HL-60 (cell line): ENCODE results near the gene MYO1E.

ENCODE experiments used
- POLR2AphosphoS5 ChIP-seq: IDR thresholded peaks from 2 replicates; pipeline ENCODE4 v1.6.1; 2012; ENCODE audit warnings: low read depth
- TF ChIP-seq, protein P1 (sequence below): IDR thresholded peaks from one replicate; pipeline ENCODE4 v1.5.1; 2011; ENCODE audit warnings: low read length, control low read depth, inconsistent platforms; ENCODE audit not compliant: insufficient read depth
- TF ChIP-seq, protein P2 (sequence below): IDR thresholded peaks from 2 replicates; pipeline ENCODE4 v1.6.1; 2012; ENCODE audit warnings: low read depth; ENCODE audit not compliant: insufficient replicate concordance

DNA sequence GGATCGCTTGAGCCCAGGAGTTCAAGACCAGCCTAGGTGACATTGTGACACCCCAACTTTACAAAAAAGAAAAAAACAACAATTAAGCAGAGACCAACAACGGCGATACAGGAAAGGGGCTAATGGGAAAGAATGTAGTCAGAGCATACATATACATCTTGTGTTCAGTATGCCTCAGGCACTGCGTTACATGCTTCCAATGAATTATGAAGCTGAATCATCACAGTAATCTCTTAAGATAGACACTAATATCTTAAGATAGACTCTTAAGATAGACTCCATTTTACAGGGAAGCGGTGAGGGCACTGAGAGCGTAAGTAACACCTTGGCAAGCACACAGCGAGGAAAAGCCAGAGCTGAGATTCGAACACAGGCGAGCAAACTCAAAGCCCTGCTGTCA lies 172.1 kb downstream of the MYO1E start:
- TF ChIP-seq, protein P1, sequence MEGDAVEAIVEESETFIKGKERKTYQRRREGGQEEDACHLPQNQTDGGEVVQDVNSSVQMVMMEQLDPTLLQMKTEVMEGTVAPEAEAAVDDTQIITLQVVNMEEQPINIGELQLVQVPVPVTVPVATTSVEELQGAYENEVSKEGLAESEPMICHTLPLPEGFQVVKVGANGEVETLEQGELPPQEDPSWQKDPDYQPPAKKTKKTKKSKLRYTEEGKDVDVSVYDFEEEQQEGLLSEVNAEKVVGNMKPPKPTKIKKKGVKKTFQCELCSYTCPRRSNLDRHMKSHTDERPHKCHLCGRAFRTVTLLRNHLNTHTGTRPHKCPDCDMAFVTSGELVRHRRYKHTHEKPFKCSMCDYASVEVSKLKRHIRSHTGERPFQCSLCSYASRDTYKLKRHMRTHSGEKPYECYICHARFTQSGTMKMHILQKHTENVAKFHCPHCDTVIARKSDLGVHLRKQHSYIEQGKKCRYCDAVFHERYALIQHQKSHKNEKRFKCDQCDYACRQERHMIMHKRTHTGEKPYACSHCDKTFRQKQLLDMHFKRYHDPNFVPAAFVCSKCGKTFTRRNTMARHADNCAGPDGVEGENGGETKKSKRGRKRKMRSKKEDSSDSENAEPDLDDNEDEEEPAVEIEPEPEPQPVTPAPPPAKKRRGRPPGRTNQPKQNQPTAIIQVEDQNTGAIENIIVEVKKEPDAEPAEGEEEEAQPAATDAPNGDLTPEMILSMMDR, result no peak
- no peak for TF ChIP-seq POLR2AphosphoS5
- TF ChIP-seq, protein P2, sequence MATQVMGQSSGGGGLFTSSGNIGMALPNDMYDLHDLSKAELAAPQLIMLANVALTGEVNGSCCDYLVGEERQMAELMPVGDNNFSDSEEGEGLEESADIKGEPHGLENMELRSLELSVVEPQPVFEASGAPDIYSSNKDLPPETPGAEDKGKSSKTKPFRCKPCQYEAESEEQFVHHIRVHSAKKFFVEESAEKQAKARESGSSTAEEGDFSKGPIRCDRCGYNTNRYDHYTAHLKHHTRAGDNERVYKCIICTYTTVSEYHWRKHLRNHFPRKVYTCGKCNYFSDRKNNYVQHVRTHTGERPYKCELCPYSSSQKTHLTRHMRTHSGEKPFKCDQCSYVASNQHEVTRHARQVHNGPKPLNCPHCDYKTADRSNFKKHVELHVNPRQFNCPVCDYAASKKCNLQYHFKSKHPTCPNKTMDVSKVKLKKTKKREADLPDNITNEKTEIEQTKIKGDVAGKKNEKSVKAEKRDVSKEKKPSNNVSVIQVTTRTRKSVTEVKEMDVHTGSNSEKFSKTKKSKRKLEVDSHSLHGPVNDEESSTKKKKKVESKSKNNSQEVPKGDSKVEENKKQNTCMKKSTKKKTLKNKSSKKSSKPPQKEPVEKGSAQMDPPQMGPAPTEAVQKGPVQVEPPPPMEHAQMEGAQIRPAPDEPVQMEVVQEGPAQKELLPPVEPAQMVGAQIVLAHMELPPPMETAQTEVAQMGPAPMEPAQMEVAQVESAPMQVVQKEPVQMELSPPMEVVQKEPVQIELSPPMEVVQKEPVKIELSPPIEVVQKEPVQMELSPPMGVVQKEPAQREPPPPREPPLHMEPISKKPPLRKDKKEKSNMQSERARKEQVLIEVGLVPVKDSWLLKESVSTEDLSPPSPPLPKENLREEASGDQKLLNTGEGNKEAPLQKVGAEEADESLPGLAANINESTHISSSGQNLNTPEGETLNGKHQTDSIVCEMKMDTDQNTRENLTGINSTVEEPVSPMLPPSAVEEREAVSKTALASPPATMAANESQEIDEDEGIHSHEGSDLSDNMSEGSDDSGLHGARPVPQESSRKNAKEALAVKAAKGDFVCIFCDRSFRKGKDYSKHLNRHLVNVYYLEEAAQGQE, result no peak
